Suppressor macrophage treated with lipopolysaccharide for 4 hours (primary cell): Measurements from ENCODE around the gene SLC38A2.
"Not testable (repeated sequence)": the region's sequence is repeated elsewhere in the genome, so short reads cannot be mapped to it uniquely, and the experiment has no call there.

Experiments used
- DNase-seq: peaks from one replicate; pipeline ENCODE4 v3.0.0-alpha.2; 2020

Gene SLC38A2

GRCh38 chr12:46372544-46373300 is at the start of gene SLC38A2:
TSS of gene SLC38A2 (minus strand) at chr12:46372773. CDS start at chr12:46371293, 1,480 bp downstream.
- DNase-seq, result peak; percentile 95

DNA sequence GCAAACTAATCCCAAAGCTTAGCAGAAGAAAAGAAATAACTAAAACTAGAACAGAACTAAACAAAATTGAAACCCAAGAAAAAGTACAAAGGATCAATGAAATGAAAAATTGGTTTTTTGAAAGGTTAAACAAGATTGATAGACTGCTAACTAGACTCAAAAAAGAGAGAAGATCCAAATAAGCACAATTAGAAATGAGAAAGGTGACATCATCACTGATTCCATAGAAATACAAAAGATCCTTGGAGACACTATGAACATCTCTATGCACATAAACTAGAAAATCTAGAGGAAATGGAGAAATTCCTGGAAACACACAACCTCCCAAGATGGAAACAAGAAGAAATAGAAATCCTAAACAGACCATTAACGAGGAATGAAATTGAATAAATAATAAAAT is 47.1 kb upstream of the SLC38A2 start:
- DNase-seq, result no peak

DNA sequence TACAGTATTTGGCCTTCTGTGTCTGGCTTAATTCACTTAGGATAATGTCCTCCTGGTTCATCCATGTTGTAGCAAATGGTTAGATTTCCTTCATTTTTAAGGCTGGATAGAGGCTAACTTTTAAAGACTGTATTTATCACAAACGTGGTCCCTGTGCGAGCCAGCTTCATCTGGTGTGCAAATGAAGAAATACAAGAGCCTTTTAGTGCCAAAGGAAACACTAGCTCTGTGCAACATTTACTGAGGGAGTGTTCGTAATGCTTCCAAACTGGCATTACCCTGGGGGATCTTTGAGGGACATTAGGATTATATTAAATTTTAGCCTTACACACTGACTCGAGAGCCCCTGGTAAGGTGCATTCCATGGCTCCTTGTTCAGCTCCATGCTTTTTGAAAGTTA is 43.0 kb upstream of the SLC38A2 start:
- no peak for DNase-seq

GRCh38 chr12:46414591-46415268 is 42.2 kb upstream of the SLC38A2 start:
- DNase-seq, result no peak

GRCh38 chr12:46413368-46413767 is 40.8 kb upstream of the SLC38A2 start:
- DNase-seq, result no peak

- no peak for DNase-seq
Measured at GRCh38 chr12:46412857-46413256, 40.3 kb upstream of the SLC38A2 start.

GRCh38 chr12:46410495-46410894 is 37.9 kb upstream of the SLC38A2 start:
- no peak for DNase-seq

- DNase-seq, result no peak
Measured at GRCh38 chr12:46409974-46410373, 37.4 kb upstream of the SLC38A2 start.

DNA sequence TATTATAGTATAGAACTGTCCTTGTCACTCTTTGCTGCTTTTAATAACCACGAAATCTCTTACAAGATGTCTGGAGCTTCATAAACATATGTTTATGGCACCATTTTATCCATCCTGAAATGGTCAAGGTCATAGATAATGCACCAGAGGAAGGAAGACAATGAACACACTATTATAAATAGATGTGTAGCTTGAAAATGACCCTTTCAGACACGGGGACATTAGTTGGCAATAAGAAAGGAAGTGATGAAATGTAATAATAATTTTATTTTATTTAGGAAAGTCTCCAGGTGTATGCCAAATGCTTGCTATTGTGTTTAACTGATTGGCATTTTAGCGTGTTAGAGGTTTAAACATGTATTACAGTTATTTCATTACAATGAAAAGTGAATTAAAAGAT is 36.8 kb upstream of the SLC38A2 start:
- DNase-seq, result no peak

- no peak for DNase-seq
Measured at GRCh38 chr12:46408441-46408840, 35.9 kb upstream of the SLC38A2 start.

DNA sequence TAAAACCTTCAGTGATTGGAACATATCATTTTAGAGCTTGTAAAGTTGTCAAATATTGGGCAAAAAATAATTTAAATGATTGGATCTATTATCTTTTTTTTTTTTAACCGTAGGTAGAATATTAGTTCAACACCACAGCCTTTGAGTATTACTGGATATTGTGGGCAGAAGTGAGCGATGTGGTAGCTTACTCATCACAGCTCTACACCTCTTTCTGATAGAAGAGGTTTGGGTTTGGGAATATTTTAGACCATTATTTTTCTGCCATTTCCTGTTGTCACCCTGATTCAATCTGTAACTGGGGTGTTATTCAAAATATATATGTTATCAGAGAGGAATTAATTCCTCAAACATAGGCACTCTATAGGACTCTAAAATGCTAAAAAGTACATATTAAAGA is 34.8 kb upstream of the SLC38A2 start:
- DNase-seq, result no peak

GRCh38 chr12:46406352-46407027 is 33.9 kb upstream of the SLC38A2 start:
- DNase-seq, result no peak

GRCh38 chr12:46404733-46405132 is 32.2 kb upstream of the SLC38A2 start:
- DNase-seq, result no peak

DNA sequence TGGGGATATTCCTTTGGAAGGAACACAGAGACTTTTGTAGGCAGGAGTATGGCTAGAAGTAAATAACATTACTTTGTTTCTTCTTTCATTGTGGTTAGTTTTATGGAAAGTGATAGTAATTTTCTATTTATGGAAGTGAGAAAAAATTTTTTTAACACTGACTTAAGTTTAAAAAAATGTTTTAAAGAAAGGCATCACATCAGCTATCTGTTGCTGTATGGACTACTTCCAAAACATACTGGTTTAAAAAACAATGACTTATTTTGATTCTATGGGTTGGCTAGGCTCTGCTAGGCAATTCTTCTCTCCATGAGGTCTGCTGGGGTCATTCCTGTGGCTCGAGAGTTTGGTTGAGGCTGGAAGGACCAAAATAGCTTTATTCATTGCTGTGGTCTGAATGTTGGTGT is 31.7 kb upstream of the SLC38A2 start:
- DNase-seq, result no peak

GRCh38 chr12:46403719-46404070 is 31.1 kb upstream of the SLC38A2 start:
- no peak for DNase-seq

DNA sequence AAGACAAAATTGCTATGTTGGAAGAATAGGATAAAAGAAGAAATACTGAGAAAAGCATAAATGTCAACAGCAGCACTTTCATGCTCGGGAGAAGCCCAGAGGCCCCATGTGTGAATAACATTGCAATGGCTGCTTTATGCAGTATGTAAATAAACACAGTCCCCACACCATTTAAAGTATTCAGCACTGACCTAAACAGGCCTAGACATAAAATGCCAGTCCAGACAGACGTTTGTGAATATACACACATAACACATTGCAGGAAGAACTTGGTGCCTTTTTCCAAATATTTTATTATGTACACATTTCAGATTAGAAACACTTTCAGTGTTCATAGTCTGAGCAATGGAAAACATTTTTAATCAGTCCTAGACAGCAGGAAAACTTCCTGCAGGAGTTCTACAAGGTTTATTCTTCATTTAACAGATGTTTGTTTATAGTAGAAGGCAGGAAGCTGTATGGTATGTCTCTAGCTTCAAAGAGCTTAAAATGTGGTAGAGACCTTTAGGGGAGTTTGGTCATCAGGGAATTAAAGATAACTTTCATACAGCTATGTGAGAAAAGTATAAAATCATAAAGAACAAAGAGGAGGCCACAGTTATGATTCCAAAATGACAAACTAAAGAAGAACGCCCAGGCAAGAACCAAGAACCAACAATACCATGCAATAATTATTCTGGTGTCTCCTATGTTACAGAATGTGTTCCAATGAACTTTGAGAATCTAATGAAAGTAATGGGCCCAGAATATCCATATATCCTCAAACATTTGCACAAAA is 30.6 kb upstream of the SLC38A2 start:
- DNase-seq, result no peak

DNA sequence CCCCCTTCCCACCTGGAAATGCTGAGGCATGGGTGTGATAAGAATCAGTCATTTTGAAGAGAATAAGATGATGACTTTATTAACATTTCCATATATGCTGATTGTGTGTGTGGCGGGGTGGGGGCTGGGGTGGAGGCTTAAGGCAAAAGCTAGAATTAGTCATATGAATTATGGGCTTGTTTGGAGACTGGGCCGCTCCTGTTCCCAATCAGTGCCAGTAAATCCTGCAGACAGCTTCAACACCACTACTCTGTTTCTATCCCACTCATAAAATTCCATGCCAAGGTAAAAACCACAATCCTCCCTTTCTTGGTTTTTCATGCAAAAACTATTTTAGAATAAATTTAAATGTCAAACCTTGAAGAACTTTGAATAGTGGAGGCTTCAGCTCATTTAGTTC is 29.9 kb upstream of the SLC38A2 start:
- no peak for DNase-seq

DNA sequence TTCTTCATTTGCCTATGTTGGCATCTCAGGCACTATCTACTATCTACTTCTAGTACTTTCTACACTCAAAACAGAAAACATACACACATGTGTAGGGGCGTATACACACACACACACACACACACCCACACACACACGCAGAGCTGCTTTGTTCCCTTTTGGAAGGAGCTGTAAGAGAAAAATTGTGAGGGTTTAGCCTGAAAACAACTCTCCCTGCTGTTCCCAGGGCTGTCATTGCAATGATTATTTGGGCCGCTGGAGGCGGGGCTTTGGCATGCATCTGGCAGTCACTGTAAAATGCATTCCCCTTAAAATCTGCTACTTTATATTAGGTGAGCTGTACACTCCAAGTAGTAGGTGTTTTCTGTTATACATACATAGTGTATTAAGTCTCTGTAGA is 29.1 kb upstream of the SLC38A2 start:
- no peak for DNase-seq

DNA sequence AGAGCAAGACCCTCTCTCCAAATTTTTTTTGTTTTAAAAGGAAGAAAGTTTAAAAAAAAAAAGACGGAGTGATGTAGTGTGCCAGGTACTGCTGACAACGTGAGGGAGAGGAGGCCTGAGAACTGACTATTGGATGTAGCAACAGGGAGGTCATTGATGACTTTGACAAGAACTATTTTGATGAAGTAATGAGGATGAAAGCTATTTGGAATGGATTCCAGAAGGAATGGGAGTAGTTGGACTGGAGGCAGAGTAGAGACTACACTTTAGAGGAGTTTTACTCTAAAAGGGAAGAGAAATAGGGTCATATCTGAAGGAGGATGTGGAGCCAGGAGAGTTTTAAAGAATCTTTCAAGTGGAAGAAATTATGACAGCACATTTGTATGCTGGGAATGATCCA is 27.8 kb upstream of the SLC38A2 start:
- no peak for DNase-seq

DNA sequence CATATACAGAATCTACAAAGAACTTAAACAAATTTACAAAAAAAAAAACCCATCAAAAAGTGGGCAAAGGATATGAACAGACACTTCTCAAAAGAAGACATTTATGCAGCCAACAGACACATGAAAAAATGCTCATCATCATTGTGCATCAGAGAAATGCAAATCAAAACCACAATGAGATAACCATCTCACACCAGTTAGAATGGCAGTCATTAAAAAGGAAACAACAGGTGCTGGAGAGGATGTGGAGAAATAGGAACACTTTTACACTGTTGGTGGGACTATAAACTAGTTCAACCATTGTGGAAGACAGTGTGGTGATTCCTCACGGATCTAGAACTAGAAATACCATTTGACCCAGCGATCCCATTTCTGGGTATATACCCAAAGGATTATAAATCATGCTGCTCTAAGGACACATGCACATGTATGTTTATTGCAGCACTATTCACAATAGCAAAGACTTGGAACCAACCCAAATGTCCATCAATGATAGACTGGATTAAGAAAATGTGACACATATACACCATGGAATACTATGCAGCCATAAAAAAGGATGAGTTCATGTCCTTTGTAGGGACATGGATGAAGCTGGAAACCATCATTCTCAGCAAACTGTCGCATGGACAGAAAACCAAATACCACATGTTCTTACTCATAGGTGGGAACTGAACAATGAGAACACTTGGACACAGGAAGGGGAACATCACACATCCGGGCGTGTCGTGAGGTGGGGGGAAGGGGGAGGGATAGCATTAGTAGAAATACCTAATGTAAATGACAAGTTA is 27.1 kb upstream of the SLC38A2 start:
- not testable (repeated sequence) for DNase-seq

DNA sequence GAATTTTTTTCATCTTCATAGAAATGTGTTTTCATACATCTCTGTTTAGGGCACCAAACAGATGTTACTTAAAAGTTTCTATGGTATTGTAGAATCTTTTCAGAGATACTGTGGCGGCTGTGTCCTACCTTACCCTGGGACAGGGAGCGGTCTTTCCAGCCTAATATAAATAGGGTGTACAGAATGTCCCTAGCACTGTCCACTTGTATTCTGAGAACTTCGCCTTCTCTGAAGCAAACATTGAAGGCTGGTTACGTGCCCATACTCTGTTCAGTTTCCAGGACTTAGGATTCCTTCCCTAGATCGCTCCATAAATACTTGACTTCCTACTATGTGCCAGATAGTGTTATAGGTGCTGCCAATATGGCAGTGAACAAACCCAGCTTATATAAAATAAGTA is 24.3 kb upstream of the SLC38A2 start:
- no peak for DNase-seq

DNA sequence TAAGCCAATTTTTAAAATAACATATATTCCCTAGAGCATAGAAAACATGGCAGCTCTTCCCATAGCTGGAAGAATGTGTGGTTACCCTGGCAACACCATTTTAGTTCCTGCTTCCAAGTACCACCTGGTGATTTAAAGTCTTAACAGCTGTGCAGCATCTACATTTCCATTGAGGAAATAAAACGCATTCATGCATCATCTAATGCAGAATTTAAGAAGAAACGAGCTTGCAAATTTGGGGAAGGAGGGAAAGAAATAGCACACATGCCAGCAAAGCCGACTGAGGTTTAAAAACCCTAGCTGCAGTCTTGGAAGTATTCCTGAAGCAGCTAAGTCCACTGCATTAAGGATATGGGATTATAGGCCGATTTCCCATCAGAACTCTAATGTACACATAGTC is 22.8 kb upstream of the SLC38A2 start:
- no peak for DNase-seq

DNA sequence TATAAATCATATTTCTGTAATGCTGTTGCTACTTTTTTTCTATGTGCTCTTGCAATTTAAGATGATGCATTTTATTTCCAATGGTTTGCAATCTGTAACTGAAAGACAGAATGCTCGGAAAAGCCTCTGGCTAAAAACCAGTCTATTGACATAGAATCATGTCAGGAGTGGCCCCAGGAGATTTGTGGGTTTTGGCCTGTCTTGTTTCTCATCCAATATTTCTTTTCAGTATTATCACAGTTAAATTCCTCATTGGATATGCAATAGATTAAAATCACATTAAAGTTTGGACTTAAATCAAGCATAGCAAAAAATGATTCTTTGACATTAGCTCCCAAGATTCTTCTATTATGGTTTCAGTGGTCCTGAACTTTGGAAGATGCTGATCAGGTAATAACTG is 19.1 kb upstream of the SLC38A2 start:
- no peak for DNase-seq
